ENCODE data around the gene ATP5F1D. TPM values are rescaled to one million over a fixed set of nuclear protein-coding genes. Genes with fewer than 3 reads are reported as not detected.
A peak's percentile ranks its signal among the peaks of the same experiment; 100 is the strongest.

The ATP5F1D gene
- total and polyA plus RNA-seq, 2 of the 13 experiments (the other 11 are each of a cell fraction or from before 2014, with no cell fraction given) = 39.4 to 78.7 TPM

- TF ChIP-seq ZNF383 (CRISPR knock-in tag; IDR thresholded peaks at IDR 0.05; ENCODE audit: borderline replicate concordance) = no peak
- TF ChIP-seq CERS6 (CRISPR knock-in tag; IDR thresholded peaks at IDR 0.05) = no peak
- peak; percentile 82; the same call in 1 of the 2 replicates for TF ChIP-seq PBX3 (CRISPR knock-in tag; IDR thresholded peaks at IDR 0.05; ENCODE audit: borderline replicate concordance)
- TF ChIP-seq SYNCRIP (IDR thresholded peaks at IDR 0.05; ENCODE audit: insufficient read depth, low read depth, low read length) = no peak
- no peak for TF ChIP-seq PRDM4 (CRISPR knock-in tag; IDR thresholded peaks at IDR 0.05; ENCODE audit: borderline replicate concordance)
- no peak for TF ChIP-seq DPF2 (CRISPR knock-in tag; IDR thresholded peaks at IDR 0.05; ENCODE audit: borderline replicate concordance, low read depth)
- TF ChIP-seq YEATS4 (CRISPR knock-in tag; IDR thresholded peaks at IDR 0.05; ENCODE audit: borderline replicate concordance) = no peak
- no peak for TF ChIP-seq SOX13 (IDR thresholded peaks at IDR 0.05)
- TF ChIP-seq SOX13 (CRISPR knock-in tag; conservative IDR thresholded peaks at IDR 0.05 in 1 of 2, IDR thresholded peaks at IDR 0.05 in 1 of 2) = no peak
- TF ChIP-seq CBX1 (IDR thresholded peaks at IDR 0.05; ENCODE audit: low read depth) = no peak
- no peak for TF ChIP-seq HCFC1 (IDR thresholded peaks at IDR 0.05; ENCODE audit: low read depth, low read length)
- TF ChIP-seq FOXA3 (CRISPR knock-in tag; IDR thresholded peaks at IDR 0.05) = no peak
- TF ChIP-seq SPEN (CRISPR knock-in tag; IDR thresholded peaks at IDR 0.05; ENCODE audit: low read depth) = peak; percentile 23; the same call in 1 of the 2 replicates
- no peak for TF ChIP-seq ZNF740 (CRISPR knock-in tag; IDR thresholded peaks at IDR 0.05)
- peak; percentile 81 for TF ChIP-seq MYC (CRISPR knock-in tag; IDR thresholded peaks at IDR 0.05; ENCODE audit: borderline replicate concordance)
Measured at GRCh38 chr19:1260749-1261537, 19.4 kb downstream of the ATP5F1D start (continued).

Measured in HepG2 (cell line).